GM18519 (cell line): ENCODE data around the gene TMEM53.
"Not testable (repeated sequence)": the region's sequence is repeated elsewhere in the genome, so short reads cannot be mapped to it uniquely, and the experiment has no call there.

ENCODE experiments used
- ATAC-seq: cut with Tn5 transposase; IDR thresholded peaks from one replicate; pipeline ENCODE4 v1.9.1; 2021; ENCODE audit warnings: mild to moderate bottlenecking, moderate library complexity; ENCODE audit not compliant: unreplicated experiment, low FRiP score

TMEM53 gene

GRCh38 chr1:44699375-44699774 lies 25.1 kb upstream of the TMEM53 start:
- not testable (repeated sequence) for ATAC-seq

- no peak for ATAC-seq
Measured at GRCh38 chr1:44698138-44698537, 23.9 kb upstream of the TMEM53 start.

- ATAC-seq, result no peak
Measured at GRCh38 chr1:44696789-44697345, 22.6 kb upstream of the TMEM53 start.

GRCh38 chr1:44696101-44696500 lies 21.8 kb upstream of the TMEM53 start:
- no peak for ATAC-seq

- ATAC-seq, result no peak
Measured at GRCh38 chr1:44695671-44696070, 21.4 kb upstream of the TMEM53 start.

GRCh38 chr1:44694863-44695478 lies 20.7 kb upstream of the TMEM53 start:
- ATAC-seq, result no peak

- ATAC-seq, result no peak
Measured at GRCh38 chr1:44693900-44694299, 19.6 kb upstream of the TMEM53 start.

- no peak for ATAC-seq
Measured at GRCh38 chr1:44693159-44693558, 18.9 kb upstream of the TMEM53 start.

GRCh38 chr1:44689447-44689765 lies 15.1 kb upstream of the TMEM53 start:
- no peak for ATAC-seq

GRCh38 chr1:44688760-44689446 lies 14.6 kb upstream of the TMEM53 start:
- ATAC-seq, result no peak

- ATAC-seq, result no peak
Measured at GRCh38 chr1:44685881-44686280, 11.6 kb upstream of the TMEM53 start.

- no peak for ATAC-seq
Measured at GRCh38 chr1:44685218-44685617, 10.9 kb upstream of the TMEM53 start.

GRCh38 chr1:44684525-44684924 lies 10.2 kb upstream of the TMEM53 start:
- ATAC-seq, result peak; percentile 57

- ATAC-seq, result no peak
Measured at GRCh38 chr1:44682883-44683265, 8.6 kb upstream of the TMEM53 start.

GRCh38 chr1:44681905-44682882 lies 7.9 kb upstream of the TMEM53 start:
- no peak for ATAC-seq

GRCh38 chr1:44679468-44679867 lies 5.2 kb upstream of the TMEM53 start:
- ATAC-seq, result no peak

- no peak for ATAC-seq
Measured at GRCh38 chr1:44678626-44679025, 4.3 kb upstream of the TMEM53 start.

- ATAC-seq, result no peak
Measured at GRCh38 chr1:44678120-44678519, 3.8 kb upstream of the TMEM53 start.

GRCh38 chr1:44677201-44677766 lies 3.0 kb upstream of the TMEM53 start:
- no peak for ATAC-seq

GRCh38 chr1:44676484-44677200 lies 2.4 kb upstream of the TMEM53 start:
- ATAC-seq, result no peak
